PC-3 (cell line): ENCODE data around the gene TAF12. TPM values are rescaled to one million over a fixed set of nuclear protein-coding genes. Genes with fewer than 3 reads are reported as not detected.

Experiments used
- ATAC-seq: fragments of 200-7000 bp; cut with Tn5 transposase; 2 replicates; pipeline ENCODE4 v1.9.1; 2020; ENCODE audit warnings: mild to moderate bottlenecking, moderate library complexity
- BruUV-seq: library from RNA; stranded (reverse); fragments of 400-500 nt; replicated peaks from 2 replicates; lab custom pipeline; 2021; lab: Mats Ljungman, UMichigan
- CTCF ChIA-PET: fragments of 300-600 bp; sonication (Branson Sonifier 250); formaldehyde crosslinking; loops from one replicate; lab custom pipeline; 2022; ENCODE audit warnings: antibody characterized with exemption; lab: Charles Lee
- POLR2A ChIA-PET: fragments of 300-600 bp; sonication (Branson Sonifier 250); formaldehyde crosslinking; loops from one replicate; lab custom pipeline; 2022; ENCODE audit warnings: antibody characterized with exemption; ENCODE audit not compliant: unreplicated experiment; lab: Charles Lee
- DNase-seq: peaks from one replicate; pipeline ENCODE4 v3.0.0-alpha.2; 2015
- H2AFZ ChIP-seq: fragments of 300-600 bp; sonication (generic); 2 replicates; pipeline ENCODE4 v1.6.0; 2016; ENCODE audit warnings: antibody characterized with exemption, low read length
- H3F3A ChIP-seq: fragments of 300-600 bp; sonication (generic); one replicate; pipeline ENCODE4 v1.6.0; 2017; ENCODE audit warnings: antibody characterized with exemption, low read length, control low read depth, mild to moderate bottlenecking; ENCODE audit not compliant: unreplicated experiment
- H3K27ac ChIP-seq: fragments of 300-600 bp; sonication (generic); 2 replicates; pipeline ENCODE4 v1.5.1; 2016; ENCODE audit warnings: mild to moderate bottlenecking, low read length
- H3K27me3 ChIP-seq: fragments of 300-600 bp; sonication (generic); 2 replicates; pipeline ENCODE4 v1.6.1; 2016; ENCODE audit warnings: low read length, mixed read lengths
- H3K36me3 ChIP-seq: fragments of 300-600 bp; sonication (generic); 2 replicates; pipeline ENCODE4 v1.6.1; 2016; ENCODE audit warnings: low read depth, mixed run types, low read length, mixed read lengths
- H3K4me1 ChIP-seq: fragments of 300-600 bp; sonication (generic); 2 replicates; pipeline ENCODE4 v1.5.1; 2016; ENCODE audit warnings: low read length; ENCODE audit not compliant: insufficient read depth
- H3K4me2 ChIP-seq: fragments of 300-600 bp; sonication (generic); 2 replicates; pipeline ENCODE4 v1.6.0; 2016; ENCODE audit warnings: low read length
- H3K4me3 ChIP-seq: fragments of 300-600 bp; sonication (generic); 2 replicates; pipeline ENCODE4 v1.5.1; 2016; ENCODE audit warnings: mild to moderate bottlenecking, low read length, mixed read lengths
- H3K79me2 ChIP-seq: fragments of 300-600 bp; sonication (generic); 2 replicates; pipeline ENCODE4 v1.6.1; 2017; ENCODE audit warnings: low read length, mixed read lengths
- H3K9ac ChIP-seq: fragments of 300-600 bp; sonication (generic); 2 replicates; pipeline ENCODE4 v1.6.0; 2016; ENCODE audit warnings: mild to moderate bottlenecking, low read length
- H3K9me2 ChIP-seq: fragments of 300-600 bp; sonication (generic); replicated peaks from 2 replicates; pipeline ENCODE4 v1.6.1; 2016; ENCODE audit warnings: mixed run types, low read length, mixed read lengths
- H3K9me3 ChIP-seq: fragments of 300-600 bp; sonication (generic); 2 replicates; pipeline ENCODE4 v1.6.1; 2016; ENCODE audit warnings: low read length, mixed read lengths
- H4K20me1 ChIP-seq: fragments of 300-600 bp; sonication (generic); 2 replicates; pipeline ENCODE4 v1.6.1; 2016; ENCODE audit warnings: low read length, mixed read lengths
- EZH2 ChIP-seq: fragments of 300-600 bp; sonication (generic); IDR thresholded peaks from one replicate; pipeline ENCODE4 v1.6.1; 2017; ENCODE audit warnings: antibody characterized with exemption, mild to moderate bottlenecking, low read length; ENCODE audit not compliant: unreplicated experiment
- EZH2phosphoT487 ChIP-seq: fragments of 300-600 bp; sonication (generic); IDR thresholded peaks from 2 replicates; pipeline ENCODE4 v1.6.1; 2018; ENCODE audit warnings: mild to moderate bottlenecking, antibody characterized with exemption, low read length, borderline replicate concordance
- intact Hi-C: fragments of 100-400 bp; cut with micrococcal nuclease; formaldehyde crosslinking; loops from 2 replicates; pipeline ENCODE4 v1.9.0; 2023
- total RNA-seq: library from RNA; depleted of rRNA; stranded (reverse); fragments of >200 nt; gene quantifications from 2 replicates; pipeline ENCODE4 v1.2.3, GENCODE V29; 2014; rRNA removed
- TF ChIP-seq, protein P1 (sequence below): fragments of 300-600 bp; sonication (generic); conservative IDR thresholded peaks from 2 replicates; pipeline ENCODE4 v1.5.1; 2017; ENCODE audit warnings: antibody characterized with exemption, low read depth, mild to moderate bottlenecking, low read length

TAF12 gene
- total RNA-seq, 1 experiment from 2014 or later, result 44.1 TPM

DNA sequence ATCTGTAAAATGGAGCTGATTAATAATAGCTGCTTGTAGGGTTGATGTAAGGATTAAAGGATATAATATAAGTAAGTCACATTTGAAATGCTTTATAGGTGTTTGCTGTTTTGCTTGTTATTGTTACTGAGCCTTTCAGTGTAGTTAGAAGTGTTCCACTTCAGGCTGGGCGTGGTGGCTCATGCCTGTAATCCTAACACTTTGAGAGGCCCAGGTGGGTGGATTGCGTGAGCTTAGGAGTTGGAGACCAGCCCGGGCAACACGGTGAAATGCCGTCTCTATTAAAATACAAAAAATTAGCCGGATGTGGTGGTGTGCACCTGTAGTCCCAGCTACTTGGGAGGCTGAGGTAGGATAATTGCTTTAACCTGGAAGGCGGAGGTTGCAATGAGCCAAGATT is 77.8 kb downstream of the TAF12 start:
- ATAC-seq (no peak), DNase-seq (no peak)
- intact Hi-C loops, result no loop called here
- H3K9ac ChIP-seq, result no peak overlapping the region
- BruUV-seq, result no TSS peak
- no peak overlapping the region for H3K4me2 ChIP-seq
- no peaks in the 10 kb centered on the region for H3K9me2 ChIP-seq
- H3K4me1 ChIP-seq, result no peaks in the 10 kb centered on the region
- no peaks in the 10 kb centered on the region for H3F3A ChIP-seq
- no peak overlapping the region for H2AFZ ChIP-seq
- H3K79me2 ChIP-seq, result no peaks in the 10 kb centered on the region
- H3K27me3 ChIP-seq, result no peaks in the 10 kb centered on the region
- CTCF ChIA-PET, result no interaction called here
- H3K4me3 ChIP-seq, result no peak overlapping the region
- peaks cover 37% of the 10 kb centered on the region for H3K36me3 ChIP-seq
- no peaks in the 10 kb centered on the region for H3K9me3 ChIP-seq
- H4K20me1 ChIP-seq, result no peaks in the 10 kb centered on the region
- POLR2A ChIA-PET, result no interaction called here
- H3K27ac ChIP-seq, result no peak overlapping the region
- TF ChIP-seq, protein P1, sequence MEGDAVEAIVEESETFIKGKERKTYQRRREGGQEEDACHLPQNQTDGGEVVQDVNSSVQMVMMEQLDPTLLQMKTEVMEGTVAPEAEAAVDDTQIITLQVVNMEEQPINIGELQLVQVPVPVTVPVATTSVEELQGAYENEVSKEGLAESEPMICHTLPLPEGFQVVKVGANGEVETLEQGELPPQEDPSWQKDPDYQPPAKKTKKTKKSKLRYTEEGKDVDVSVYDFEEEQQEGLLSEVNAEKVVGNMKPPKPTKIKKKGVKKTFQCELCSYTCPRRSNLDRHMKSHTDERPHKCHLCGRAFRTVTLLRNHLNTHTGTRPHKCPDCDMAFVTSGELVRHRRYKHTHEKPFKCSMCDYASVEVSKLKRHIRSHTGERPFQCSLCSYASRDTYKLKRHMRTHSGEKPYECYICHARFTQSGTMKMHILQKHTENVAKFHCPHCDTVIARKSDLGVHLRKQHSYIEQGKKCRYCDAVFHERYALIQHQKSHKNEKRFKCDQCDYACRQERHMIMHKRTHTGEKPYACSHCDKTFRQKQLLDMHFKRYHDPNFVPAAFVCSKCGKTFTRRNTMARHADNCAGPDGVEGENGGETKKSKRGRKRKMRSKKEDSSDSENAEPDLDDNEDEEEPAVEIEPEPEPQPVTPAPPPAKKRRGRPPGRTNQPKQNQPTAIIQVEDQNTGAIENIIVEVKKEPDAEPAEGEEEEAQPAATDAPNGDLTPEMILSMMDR, result no peak
- TF ChIP-seq EZH2 (no peak), EZH2phosphoT487 (no peak)

DNA sequence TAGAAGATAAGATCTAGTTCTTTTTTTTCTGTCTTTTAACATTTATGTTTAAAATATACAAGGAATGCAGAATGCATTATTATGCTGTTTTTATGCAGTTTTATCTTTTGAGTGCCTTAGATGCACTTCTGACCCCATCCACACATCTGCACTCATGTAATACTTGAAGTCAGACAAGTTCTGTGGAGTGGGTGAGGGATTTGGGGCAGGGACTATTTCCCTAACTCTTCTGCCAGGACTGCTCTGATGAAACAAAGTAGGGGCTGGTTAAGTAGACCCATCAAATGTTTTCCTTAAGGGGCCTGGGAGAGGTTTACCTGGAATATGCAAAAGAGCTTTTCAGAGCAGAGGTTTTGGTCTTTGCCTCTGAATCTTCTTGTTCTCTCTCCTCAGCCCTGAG is 78.6 kb downstream of the TAF12 start:
- no peak for ATAC-seq
- POLR2A ChIA-PET, result no interaction called here

DNA sequence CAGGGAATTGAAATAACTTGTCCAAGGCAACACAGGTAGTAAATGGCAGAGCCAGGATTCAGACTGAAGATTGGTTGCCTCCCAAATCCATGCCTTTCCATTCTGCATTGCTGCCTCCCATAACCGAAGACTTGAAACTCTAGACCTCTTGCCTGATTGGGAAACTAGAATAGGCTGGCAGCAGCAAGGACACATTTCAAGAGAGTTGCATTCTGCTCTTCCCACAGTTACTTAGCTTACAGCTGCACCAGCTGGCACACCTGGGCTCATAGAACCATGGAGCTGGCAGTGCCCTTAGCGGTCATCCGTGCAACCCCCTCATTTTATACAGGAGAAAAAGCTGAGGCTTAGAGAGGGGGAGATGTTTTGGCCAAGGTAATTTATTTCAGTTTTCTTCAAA is 82.0 kb downstream of the TAF12 start:
- no peaks in the 10 kb centered on the region for H3K9me2 ChIP-seq
- ChIA-PET CTCF (no interaction called here), POLR2A (no interaction called here)
- DNase-seq, result no peak
- no peaks in the 10 kb centered on the region for H3K4me1 ChIP-seq
- no peaks in the 10 kb centered on the region for H3K79me2 ChIP-seq
- TF ChIP-seq, protein P1, result no peak
- TF ChIP-seq EZH2 (no peak), EZH2phosphoT487 (no peak)
- no peaks in the 10 kb centered on the region for H3K27me3 ChIP-seq
- H3K27ac ChIP-seq, result no peak overlapping the region
- no peak overlapping the region for H3K4me2 ChIP-seq
- no peak overlapping the region for H3K4me3 ChIP-seq
- H3F3A ChIP-seq, result no peaks in the 10 kb centered on the region
- no peak overlapping the region for H2AFZ ChIP-seq
- H3K9ac ChIP-seq, result no peak overlapping the region
- intact Hi-C loops, result no loop called here
- BruUV-seq, result TSS peak; percentile 18
- H3K36me3 ChIP-seq, result peaks cover 22% of the 10 kb centered on the region
- no peaks in the 10 kb centered on the region for H3K9me3 ChIP-seq
- H4K20me1 ChIP-seq, result no peaks in the 10 kb centered on the region
- ATAC-seq, result no peak

More for the DNA sequence above, 78.6 kb downstream of the TAF12 start:
- Histone ChIP-seq H4K20me1 (no peaks in the 10 kb centered on the region), H3K9ac (no peak overlapping the region), H3K4me2 (no peak overlapping the region), H3K9me3 (no peaks in the 10 kb centered on the region), H2AFZ (no peak overlapping the region), H3K27ac (no peak overlapping the region), H3K9me2 (no peaks in the 10 kb centered on the region), H3K4me3 (no peak overlapping the region), H3K36me3 (peaks cover 39% of the 10 kb centered on the region), H3K4me1 (no peaks in the 10 kb centered on the region), H3K27me3 (no peaks in the 10 kb centered on the region), H3F3A (no peaks in the 10 kb centered on the region), H3K79me2 (no peaks in the 10 kb centered on the region)
- BruUV-seq, result no TSS peak
- intact Hi-C loops, result no loop called here
- CTCF ChIA-PET, result no interaction called here
- no peak for DNase-seq
- TF ChIP-seq, protein P1, result no peak
- TF ChIP-seq EZH2phosphoT487 (no peak), EZH2 (no peak)

Other genes starting within 250 kb of the TAF12 start
- gene RCC1, start 137.0 kb downstream of the TAF12 start, total RNA-seq, result 96.5 and 119 TPM in 2 replicates
- 19.6 and 27.2 TPM in 2 replicates for gene TRNAU1AP, start 90.0 kb downstream of the TAF12 start, total RNA-seq
- 1.5 and 4.7 TPM in 2 replicates for gene RAB42, start 50.8 kb downstream of the TAF12 start, total RNA-seq
- gene RNU11, start 5.5 kb upstream of the TAF12 start, total RNA-seq, result not detected in 2 replicates
- 5.2 and 10.8 TPM in 2 replicates for gene GMEB1, start 25.7 kb upstream of the TAF12 start, total RNA-seq
- 49.8 and 55.0 TPM in 2 replicates for gene YTHDF2, start 93.9 kb upstream of the TAF12 start, total RNA-seq
- not detected in 2 replicates for gene OPRD1, start 169.1 kb upstream of the TAF12 start, total RNA-seq